ENCODE measurements around the gene CALB2. TPM values are rescaled to one million over a fixed set of nuclear protein-coding genes. Genes with fewer than 3 reads are reported as not detected.

The CALB2 gene
- total RNA-seq, 2 donors from 2014 or later: 0.81 TPM; not detected in 1

DNA sequence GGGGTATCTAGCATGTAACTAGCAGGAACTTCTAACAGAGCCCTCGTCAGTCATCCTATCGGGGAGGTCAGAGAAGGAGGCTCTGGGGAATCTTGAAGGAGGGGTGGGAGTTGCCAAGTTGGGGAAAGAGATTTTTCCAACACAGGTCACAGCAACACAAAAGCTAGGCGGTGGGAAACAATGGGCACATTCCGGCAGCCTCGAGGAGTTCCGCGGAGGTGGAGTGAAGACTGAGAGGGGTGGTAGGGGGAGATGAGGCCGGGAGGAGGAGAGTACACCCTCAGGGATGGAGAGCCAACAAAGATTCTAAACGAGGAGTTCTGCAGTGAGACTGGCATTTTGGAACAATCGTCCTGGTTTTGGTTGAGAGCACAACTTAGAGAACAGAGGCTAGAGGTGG, 13.5 kb upstream of the CALB2 start:
- DNase-seq (ENCODE audit: low spot score): no peak
- no peaks in the 10 kb centered on the region for H3K36me3 ChIP-seq
- H3K27me3 ChIP-seq (replicated peaks; ENCODE audit: insufficient read depth): no peaks in the 10 kb centered on the region
- no peak for TF ChIP-seq CTCF (IDR thresholded peaks at IDR 0.05)
- no peak for ATAC-seq (ENCODE audit: insufficient number of reproducible peaks, low FRiP score, low read depth)
- H3K4me3 ChIP-seq: no peak overlapping the region
- no peaks in the 10 kb centered on the region for H3K4me1 ChIP-seq (ENCODE audit: control insufficient read depth in 1 of 2, low read depth in 2 of 2)
- H3K27ac ChIP-seq: no peak overlapping the region
- no peaks in the 10 kb centered on the region for H3K9me3 ChIP-seq

GRCh38 chr16:71347146-71347545, 11.4 kb upstream of the CALB2 start:
- Histone ChIP-seq H3K27ac (no peak overlapping the region), H3K4me1 (ENCODE audit: control insufficient read depth in 1 of 2, low read depth in 2 of 2) (no peaks in the 10 kb centered on the region), H3K36me3 (no peaks in the 10 kb centered on the region), H3K4me3 (no peak overlapping the region), H3K27me3 (replicated peaks; ENCODE audit: insufficient read depth) (no peaks in the 10 kb centered on the region), H3K9me3 (no peaks in the 10 kb centered on the region)
- no peak for DNase-seq (ENCODE audit: low spot score)
- ATAC-seq (ENCODE audit: insufficient number of reproducible peaks, low FRiP score, low read depth): no peak
- TF ChIP-seq CTCF (IDR thresholded peaks at IDR 0.05): no peak

DNA sequence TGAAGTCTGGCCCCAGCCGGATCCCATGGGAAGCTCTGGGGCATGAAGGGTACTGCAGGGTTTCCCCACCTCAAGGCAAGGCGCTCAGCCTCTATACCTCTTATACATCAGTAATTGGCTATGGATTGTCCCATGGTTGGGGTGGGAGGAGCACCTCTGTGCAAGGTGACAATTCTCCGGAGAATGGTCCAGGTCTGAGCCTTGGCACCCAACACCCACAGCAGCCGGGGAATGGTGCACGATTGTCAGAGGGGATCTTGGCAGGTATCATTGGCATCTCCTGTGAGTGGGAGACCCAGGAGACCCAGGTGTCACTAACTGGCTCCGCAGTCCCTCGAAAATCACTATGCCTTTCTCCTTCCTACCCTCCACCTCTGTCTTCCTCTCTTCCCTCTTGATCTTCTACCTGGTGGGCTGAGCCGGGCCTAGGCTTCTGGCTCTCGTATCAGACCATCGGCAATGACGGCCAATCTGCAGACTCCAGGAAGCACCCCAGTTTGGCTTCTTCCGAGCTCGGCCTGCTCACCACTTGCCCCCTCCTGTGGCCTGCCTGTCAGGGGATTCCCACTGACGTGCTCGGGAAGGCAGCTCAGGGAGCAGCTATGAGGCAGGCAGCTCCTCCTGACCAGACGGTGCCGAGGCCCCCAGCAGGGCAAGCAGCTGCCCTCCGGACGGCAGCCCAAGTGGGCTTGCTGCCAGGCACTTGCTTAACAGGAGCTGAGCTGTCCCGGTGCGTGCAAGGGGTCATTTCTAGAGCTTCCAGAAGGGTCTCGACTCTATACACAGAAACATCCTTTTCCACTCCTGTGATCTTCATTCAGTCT, 10.0 kb upstream of the CALB2 start:
- TF ChIP-seq CTCF (IDR thresholded peaks at IDR 0.05): no peak
- Histone ChIP-seq H3K27ac (no peak overlapping the region), H3K36me3 (no peaks in the 10 kb centered on the region), H3K4me3 (no peak overlapping the region), H3K4me1 (ENCODE audit: control insufficient read depth in 1 of 2, low read depth in 2 of 2) (no peaks in the 10 kb centered on the region), H3K27me3 (replicated peaks; ENCODE audit: insufficient read depth) (no peaks in the 10 kb centered on the region), H3K9me3 (no peaks in the 10 kb centered on the region)
- no peak for ATAC-seq (ENCODE audit: insufficient number of reproducible peaks, low FRiP score, low read depth)
- no peak for DNase-seq (ENCODE audit: low spot score)

- H3K4me3 ChIP-seq: no peak overlapping the region
- no peaks in the 10 kb centered on the region for H3K27me3 ChIP-seq (replicated peaks; ENCODE audit: insufficient read depth)
- no peaks in the 10 kb centered on the region for H3K4me1 ChIP-seq (ENCODE audit: control insufficient read depth in 1 of 2, low read depth in 2 of 2)
- no peak for DNase-seq (ENCODE audit: low spot score)
- no peak for TF ChIP-seq CTCF (IDR thresholded peaks at IDR 0.05)
- H3K36me3 ChIP-seq: no peaks in the 10 kb centered on the region
- H3K27ac ChIP-seq: no peak overlapping the region
- ATAC-seq (ENCODE audit: insufficient number of reproducible peaks, low FRiP score, low read depth): no peak
- no peaks in the 10 kb centered on the region for H3K9me3 ChIP-seq
Observed at GRCh38 chr16:71350821-71351557, 7.5 kb upstream of the CALB2 start.

- H3K27ac ChIP-seq: no peak overlapping the region
- no peak for TF ChIP-seq CTCF (IDR thresholded peaks at IDR 0.05)
- H3K4me3 ChIP-seq: no peak overlapping the region
- no peaks in the 10 kb centered on the region for H3K36me3 ChIP-seq
- H3K9me3 ChIP-seq: no peaks in the 10 kb centered on the region
- ATAC-seq (ENCODE audit: insufficient number of reproducible peaks, low FRiP score, low read depth) (no peak), DNase-seq (ENCODE audit: low spot score) (no peak)
- no peaks in the 10 kb centered on the region for H3K4me1 ChIP-seq (ENCODE audit: control insufficient read depth in 1 of 2, low read depth in 2 of 2)
- no peaks in the 10 kb centered on the region for H3K27me3 ChIP-seq (replicated peaks; ENCODE audit: insufficient read depth)
Observed at GRCh38 chr16:71351558-71351901, 7.0 kb upstream of the CALB2 start.
